Stimulated activated CD4-positive, alpha-beta T cell treated with anti-CD3 and anti-CD28 coated beads, TNF-alpha, amount 100 ng/mL, for 1 hour (primary cell): Measurements from ENCODE around the gene ABCC10.

ENCODE experiments used
- DNase-seq, 3 donors: peaks; one replicate each; pipeline ENCODE4 v3.0.0-alpha.2; 2020; ENCODE audit warnings: low read depth in 3 of 3, low spot score in 1 of 3

ABCC10 gene

GRCh38 chr6:43468748-43469681 lies 41.7 kb downstream of the ABCC10 start:
- DNase-seq: no peak

GRCh38 chr6:43469947-43470346 lies 42.6 kb downstream of the ABCC10 start:
- no peak for DNase-seq

GRCh38 chr6:43471399-43471798 lies 44.1 kb downstream of the ABCC10 start:
- DNase-seq: no peak

GRCh38 chr6:43472515-43472914 lies 45.2 kb downstream of the ABCC10 start:
- no peak for DNase-seq

GRCh38 chr6:43475516-43475915 lies 48.2 kb downstream of the ABCC10 start:
- no peak for DNase-seq

GRCh38 chr6:43476746-43477145 lies 49.4 kb downstream of the ABCC10 start:
- DNase-seq: no peak

- peak; percentile 86 to 99 (median 90) for DNase-seq
Observed at GRCh38 chr6:43477235-43478007, 50.1 kb downstream of the ABCC10 start, which contains the start of gene TJAP1. Gene TJAP1, plus strand, starts transcription at chr6:43477570. Its CDS starts 21,432 bp downstream, at chr6:43499002.

GRCh38 chr6:43478008-43478372 lies 50.6 kb downstream of the ABCC10 start:
- DNase-seq: no peak

- no peak for DNase-seq
Observed at GRCh38 chr6:43481075-43481474, 53.7 kb downstream of the ABCC10 start.

- no peak for DNase-seq
Observed at GRCh38 chr6:43481591-43482236, 54.4 kb downstream of the ABCC10 start.

- DNase-seq: no peak
Observed at GRCh38 chr6:43488667-43489276, 61.4 kb downstream of the ABCC10 start.

- no peak for DNase-seq
Observed at GRCh38 chr6:43489277-43490072, 62.1 kb downstream of the ABCC10 start.

- DNase-seq: no peak
Observed at GRCh38 chr6:43490523-43490939, 63.2 kb downstream of the ABCC10 start.

- DNase-seq: no peak
Observed at GRCh38 chr6:43491750-43492661, 64.7 kb downstream of the ABCC10 start.

GRCh38 chr6:43492673-43493072 lies 65.3 kb downstream of the ABCC10 start:
- DNase-seq: no peak

- DNase-seq: no peak
Observed at GRCh38 chr6:43493230-43493629, 65.9 kb downstream of the ABCC10 start.

GRCh38 chr6:43493833-43494232 lies 66.5 kb downstream of the ABCC10 start:
- no peak for DNase-seq

GRCh38 chr6:43494321-43494720 lies 67.0 kb downstream of the ABCC10 start:
- no peak for DNase-seq

- no peak for DNase-seq
Observed at GRCh38 chr6:43494766-43495165, 67.4 kb downstream of the ABCC10 start.
